Activated T-helper 17 cell treated with anti-CD3 and anti-CD28 coated beads, Interleukin-2, amount 50 U/mL, for 72 hours (primary cell): ENCODE results near the gene EEF1AKMT4. TPM values are rescaled to one million over a fixed set of nuclear protein-coding genes. Genes with fewer than 3 reads are reported as not detected.

Experiments
- ATAC-seq: fragments of 150-1000 bp; cut with Tn5 transposase; replicated peaks from 2 replicates; pipeline ENCODE4 v1.10.0; 2021; ENCODE audit warnings: mild to moderate bottlenecking, moderate library complexity
- H3K27ac Mint-ChIP-seq: one replicate; pipeline ENCODE4 v1.8.0; 2022; ENCODE audit warnings: mixed read lengths
- H3K27me3 Mint-ChIP-seq: one replicate; pipeline ENCODE4 v1.8.0; 2022; ENCODE audit warnings: mixed read lengths
- H3K36me3 Mint-ChIP-seq: one replicate; pipeline ENCODE4 v1.8.0; 2022; ENCODE audit warnings: low read depth, mild to moderate bottlenecking, mixed read lengths
- H3K4me1 Mint-ChIP-seq: one replicate; pipeline ENCODE4 v1.8.0; 2022; ENCODE audit warnings: mixed read lengths
- H3K4me3 Mint-ChIP-seq: one replicate; pipeline ENCODE4 v1.8.0; 2022; ENCODE audit warnings: mild to moderate bottlenecking, mixed read lengths
- H3K9me3 Mint-ChIP-seq: one replicate; pipeline ENCODE4 v1.8.0; 2022; ENCODE audit warnings: mixed read lengths
- total RNA-seq, 2 donors: library from RNA; stranded (reverse); gene quantifications; one replicate each; pipeline ENCODE4 v1.2.3, GENCODE V29; 2022

Gene EEF1AKMT4
- total RNA-seq, 2 donors from 2014 or later = 8.0 to 13.6 TPM

GRCh38 chr3:184240384-184241140 lies 8.9 kb upstream of the EEF1AKMT4 start:
- ATAC-seq = no peak
- peaks cover 6% of the 10 kb centered on the region for H3K4me1 Mint-ChIP-seq
- H3K27ac Mint-ChIP-seq = no peak overlapping the region
- no peak overlapping the region for H3K4me3 Mint-ChIP-seq
- no peaks in the 10 kb centered on the region for H3K27me3 Mint-ChIP-seq
- peaks cover 35% of the 10 kb centered on the region for H3K36me3 Mint-ChIP-seq
- no peaks in the 10 kb centered on the region for H3K9me3 Mint-ChIP-seq

GRCh38 chr3:184241141-184241446 lies 8.4 kb upstream of the EEF1AKMT4 start:
- no peaks in the 10 kb centered on the region for H3K27me3 Mint-ChIP-seq
- H3K4me1 Mint-ChIP-seq = peaks cover 6% of the 10 kb centered on the region
- peaks cover 40% of the 10 kb centered on the region for H3K36me3 Mint-ChIP-seq
- H3K27ac Mint-ChIP-seq = no peak overlapping the region
- no peak for ATAC-seq
- H3K4me3 Mint-ChIP-seq = no peak overlapping the region
- no peaks in the 10 kb centered on the region for H3K9me3 Mint-ChIP-seq

DNA sequence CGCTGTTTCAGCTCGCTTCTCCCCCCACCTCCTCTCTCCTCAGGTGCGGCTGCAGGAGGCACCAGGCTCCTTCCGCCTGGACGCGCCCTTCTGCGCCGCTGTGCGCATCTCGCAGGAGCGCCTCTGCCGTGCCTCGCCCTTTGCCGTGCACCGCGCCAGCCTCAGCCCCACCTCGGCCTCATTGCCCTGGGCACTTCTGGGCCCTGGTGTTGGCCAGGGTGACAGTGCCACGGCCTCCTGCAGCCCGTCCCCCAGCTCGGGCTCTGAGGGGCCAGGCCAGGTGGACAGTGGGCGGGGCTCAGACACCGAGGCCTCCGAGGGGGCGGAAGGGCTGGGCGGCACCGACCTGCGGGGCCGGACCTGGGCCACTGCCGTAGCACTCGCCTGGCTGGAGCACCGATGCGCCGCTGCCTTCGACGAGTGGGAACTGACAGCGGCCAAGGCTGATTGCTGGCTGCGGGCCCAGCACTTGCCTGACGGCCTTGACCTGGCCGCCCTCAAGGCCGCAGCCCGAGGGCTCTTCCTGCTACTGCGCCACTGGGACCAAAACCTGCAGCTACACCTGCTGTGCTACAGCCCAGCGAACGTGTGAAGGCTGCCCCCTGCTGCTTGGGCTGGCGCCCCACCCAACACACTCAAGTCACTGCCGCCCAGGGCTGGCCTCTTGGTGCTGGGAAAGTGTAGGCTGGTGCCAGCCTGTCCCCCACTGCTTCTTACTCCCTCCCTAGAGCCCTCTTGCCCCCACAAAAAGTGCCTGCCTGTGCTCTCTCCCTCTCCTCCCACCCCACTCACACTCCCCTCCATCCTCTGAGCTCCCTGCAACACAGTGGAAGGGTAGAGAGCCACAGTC lies 7.8 kb upstream of the EEF1AKMT4 start:
- Mint-ChIP-seq H3K4me3 (no peak overlapping the region), H3K9me3 (no peaks in the 10 kb centered on the region), H3K36me3 (peaks cover 43% of the 10 kb centered on the region), H3K27ac (no peak overlapping the region), H3K4me1 (peaks cover 6% of the 10 kb centered on the region), H3K27me3 (no peaks in the 10 kb centered on the region)
- no peak for ATAC-seq

GRCh38 chr3:184242297-184242685 lies 7.2 kb upstream of the EEF1AKMT4 start:
- no peak for ATAC-seq
- no peak overlapping the region for H3K27ac Mint-ChIP-seq
- peaks cover 6% of the 10 kb centered on the region for H3K4me1 Mint-ChIP-seq
- no peaks in the 10 kb centered on the region for H3K9me3 Mint-ChIP-seq
- peaks cover 43% of the 10 kb centered on the region for H3K36me3 Mint-ChIP-seq
- H3K27me3 Mint-ChIP-seq = no peaks in the 10 kb centered on the region
- H3K4me3 Mint-ChIP-seq = no peak overlapping the region

GRCh38 chr3:184248454-184249411 lies 739 bp upstream of the EEF1AKMT4 start, which contains the start of gene ALG3:
Gene ALG3, minus strand, starts transcription at chr3:184248962. Its CDS starts 22 bp downstream, at chr3:184248940.
- ATAC-seq = peak; percentile 48
- peak within 1 kb of the TSS; percentile 100 for H3K4me3 Mint-ChIP-seq

GRCh38 chr3:184250167-184250828 lies 826 bp downstream of the EEF1AKMT4 start:
- H3K9me3 Mint-ChIP-seq = no peaks in the 10 kb centered on the region
- peaks cover 14% of the 10 kb centered on the region for H3K36me3 Mint-ChIP-seq
- peaks cover 4% of the 10 kb centered on the region for H3K4me1 Mint-ChIP-seq
- peak overlapping the region; percentile 100 for H3K4me3 Mint-ChIP-seq
- H3K27me3 Mint-ChIP-seq = no peaks in the 10 kb centered on the region
- peak overlapping the region; percentile 99 for H3K27ac Mint-ChIP-seq
- ATAC-seq = peak; percentile 81

More at GRCh38 chr3:184248454-184249411, 739 bp upstream of the EEF1AKMT4 start, which contains the start of gene ALG3:
- Mint-ChIP-seq H3K27me3 (no peaks in the 10 kb centered on the region), H3K27ac (peak within 1 kb of the TSS; percentile 99), H3K36me3 (peaks cover 29% of the 10 kb centered on the region), H3K4me1 (peaks cover 4% of the 10 kb centered on the region), H3K9me3 (no peaks in the 10 kb centered on the region)

DNA sequence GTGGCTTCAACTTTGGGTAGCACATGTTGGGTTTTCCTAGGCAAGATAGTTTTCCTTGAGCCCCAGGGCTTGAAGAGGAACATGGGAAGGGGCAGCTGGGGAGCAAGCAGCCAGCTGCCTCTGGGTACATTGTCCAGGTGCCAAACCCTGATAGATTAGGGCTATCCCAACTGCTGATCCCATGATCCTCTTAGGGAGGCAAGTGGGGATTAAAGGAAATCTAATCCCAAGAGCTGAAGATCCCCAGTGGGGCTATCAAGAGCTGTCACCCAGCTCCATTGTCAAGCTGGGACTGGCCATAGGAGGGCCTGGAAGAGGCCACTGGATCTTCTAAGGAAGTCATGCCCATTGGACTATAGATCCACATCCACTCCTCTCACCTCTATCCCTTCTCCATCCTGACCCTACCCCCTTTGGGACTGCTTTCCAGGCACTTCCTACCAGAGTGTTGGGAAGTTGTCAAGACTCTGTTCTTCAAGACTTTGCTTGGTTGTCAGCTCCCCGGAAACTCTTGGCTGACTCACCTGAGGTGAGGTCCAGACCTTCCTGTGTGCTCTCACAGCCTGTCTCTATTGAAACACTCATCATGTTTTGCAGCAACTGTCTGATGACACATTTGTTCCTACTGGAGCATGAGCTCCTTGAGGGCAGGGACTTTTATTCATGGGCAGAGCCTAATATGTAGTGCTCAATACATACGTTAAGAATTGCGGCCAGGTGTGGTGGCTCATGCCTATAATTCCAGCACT lies 6.0 kb downstream of the EEF1AKMT4 start:
- Mint-ChIP-seq H3K27me3 (peaks cover 4% of the 10 kb centered on the region), H3K4me3 (peak overlapping the region; percentile 61), H3K9me3 (no peaks in the 10 kb centered on the region), H3K27ac (peak overlapping the region; percentile 89), H3K36me3 (peaks cover 17% of the 10 kb centered on the region), H3K4me1 (peaks cover 10% of the 10 kb centered on the region)
- ATAC-seq = peak; percentile 95

DNA sequence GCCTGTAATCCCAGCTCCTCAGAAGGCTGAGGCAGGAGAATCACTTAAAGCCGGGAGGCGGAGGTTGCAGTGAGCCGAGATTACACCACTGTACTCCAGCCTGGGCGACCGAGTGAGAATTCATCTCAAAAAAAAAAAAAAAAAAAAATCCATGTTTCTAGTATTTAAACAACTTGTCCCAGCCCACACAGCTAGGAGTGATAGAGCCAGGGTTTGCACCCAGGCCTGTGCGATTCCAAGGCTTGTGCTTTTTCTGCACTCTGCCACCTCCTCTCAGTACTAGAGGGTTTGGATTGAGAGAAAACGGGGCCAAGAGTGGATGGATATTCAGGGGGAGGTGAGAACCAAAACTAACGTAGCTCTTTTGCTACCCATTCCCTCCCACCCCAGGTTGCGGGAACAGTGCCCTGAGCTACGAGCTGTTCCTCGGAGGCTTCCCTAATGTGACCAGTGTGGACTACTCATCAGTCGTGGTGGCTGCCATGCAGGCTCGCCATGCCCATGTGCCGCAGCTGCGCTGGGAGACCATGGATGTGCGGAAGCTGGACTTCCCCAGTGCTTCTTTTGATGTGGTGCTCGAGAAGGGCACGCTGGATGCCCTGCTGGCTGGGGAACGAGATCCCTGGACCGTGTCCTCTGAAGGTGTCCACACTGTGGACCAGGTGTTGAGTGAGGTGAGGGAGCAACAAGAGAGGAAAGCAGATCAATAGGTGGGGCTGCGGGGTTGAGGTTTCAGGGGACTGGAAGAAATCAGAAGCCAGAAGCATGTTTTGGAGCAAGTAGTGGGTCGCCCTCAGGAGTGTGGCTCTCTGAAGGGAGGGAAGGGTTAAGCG lies 7.8 kb downstream of the EEF1AKMT4 start:
- H3K27me3 Mint-ChIP-seq = peaks cover 10% of the 10 kb centered on the region
- peaks cover 24% of the 10 kb centered on the region for H3K36me3 Mint-ChIP-seq
- no peaks in the 10 kb centered on the region for H3K9me3 Mint-ChIP-seq
- no peak for ATAC-seq
- no peak overlapping the region for H3K27ac Mint-ChIP-seq
- peaks cover 19% of the 10 kb centered on the region for H3K4me1 Mint-ChIP-seq
- H3K4me3 Mint-ChIP-seq = no peak overlapping the region

DNA sequence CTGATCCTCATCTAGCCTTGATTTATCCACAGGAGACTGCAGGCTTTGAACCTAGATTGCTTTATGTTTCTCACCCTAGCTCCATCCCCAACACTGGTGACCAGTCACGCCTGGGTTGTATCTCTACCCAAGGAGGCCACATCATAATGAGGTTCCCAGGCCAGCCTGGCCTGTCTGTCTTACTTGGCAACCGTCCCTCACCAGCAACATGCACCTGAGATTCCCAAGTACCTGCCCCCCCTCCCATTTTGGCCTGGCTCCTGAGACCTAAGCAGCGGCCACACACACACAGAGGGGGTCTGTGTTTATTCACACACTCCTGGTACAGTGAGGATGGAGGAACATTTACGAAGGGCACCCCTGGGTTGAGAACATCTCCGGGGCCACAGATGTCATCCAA lies 9.5 kb downstream of the EEF1AKMT4 start:
- H3K27ac Mint-ChIP-seq = no peak overlapping the region
- peak overlapping the region; percentile 54 for H3K4me3 Mint-ChIP-seq
- ATAC-seq = no peak
- H3K9me3 Mint-ChIP-seq = no peaks in the 10 kb centered on the region
- H3K36me3 Mint-ChIP-seq = peaks cover 25% of the 10 kb centered on the region
- peaks cover 20% of the 10 kb centered on the region for H3K4me1 Mint-ChIP-seq
- H3K27me3 Mint-ChIP-seq = peaks cover 13% of the 10 kb centered on the region

- Mint-ChIP-seq H3K4me1 (peaks cover 20% of the 10 kb centered on the region), H3K27ac (no peak overlapping the region), H3K27me3 (peaks cover 13% of the 10 kb centered on the region), H3K36me3 (peaks cover 25% of the 10 kb centered on the region), H3K4me3 (peak overlapping the region; percentile 54), H3K9me3 (no peaks in the 10 kb centered on the region)
- no peak for ATAC-seq
Observed at GRCh38 chr3:184259396-184259877, 10.0 kb downstream of the EEF1AKMT4 start.

DNA sequence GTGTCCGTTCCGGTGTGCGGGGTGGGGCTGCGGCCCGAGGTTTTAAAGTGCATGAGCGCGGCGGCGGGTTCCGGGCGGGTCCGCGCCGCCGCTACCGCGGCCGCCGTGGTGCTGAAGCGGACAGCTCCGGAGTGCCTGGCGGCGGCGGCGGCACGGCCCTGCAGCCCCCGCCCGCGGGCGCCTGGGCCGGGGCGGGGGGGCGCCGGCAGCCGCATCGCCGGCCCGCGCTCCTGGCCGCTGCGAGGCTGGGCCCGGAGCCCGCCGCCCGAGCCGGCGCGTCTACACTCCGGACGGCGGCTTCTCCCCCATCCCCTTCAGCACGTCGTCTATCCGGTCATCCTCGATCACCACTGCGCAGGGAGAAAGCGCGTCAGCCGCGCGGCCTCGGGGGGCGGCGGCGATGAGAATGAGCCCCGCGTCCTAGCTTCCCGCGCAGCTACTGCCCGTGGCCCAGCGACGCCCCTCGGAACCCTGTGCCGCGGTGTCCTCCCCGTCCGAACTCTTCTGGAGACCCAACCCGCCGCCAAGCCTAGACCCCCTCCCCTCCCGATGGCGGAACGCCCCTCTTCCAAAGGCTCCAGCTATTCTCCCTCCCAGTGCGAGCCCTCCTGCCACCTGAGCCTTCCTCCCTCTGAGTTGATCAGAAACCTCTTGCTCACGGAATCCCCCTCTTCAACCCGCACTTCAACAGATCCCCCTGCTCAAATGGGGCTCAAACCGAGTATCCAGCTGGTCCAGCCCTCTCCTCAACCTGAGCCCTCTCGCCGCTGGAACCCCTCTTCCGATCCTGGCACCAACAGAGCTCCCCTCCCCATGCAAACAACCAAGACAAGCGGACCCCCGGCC lies 10.6 kb downstream of the EEF1AKMT4 start:
- Mint-ChIP-seq H3K9me3 (no peaks in the 10 kb centered on the region), H3K27ac (peak overlapping the region; percentile 42), H3K27me3 (peaks cover 13% of the 10 kb centered on the region), H3K4me3 (peak overlapping the region; percentile 98), H3K36me3 (peaks cover 25% of the 10 kb centered on the region), H3K4me1 (peaks cover 20% of the 10 kb centered on the region)
- ATAC-seq = no peak
